ENCODE results near the gene ETFB.

The ETFB gene

DNA sequence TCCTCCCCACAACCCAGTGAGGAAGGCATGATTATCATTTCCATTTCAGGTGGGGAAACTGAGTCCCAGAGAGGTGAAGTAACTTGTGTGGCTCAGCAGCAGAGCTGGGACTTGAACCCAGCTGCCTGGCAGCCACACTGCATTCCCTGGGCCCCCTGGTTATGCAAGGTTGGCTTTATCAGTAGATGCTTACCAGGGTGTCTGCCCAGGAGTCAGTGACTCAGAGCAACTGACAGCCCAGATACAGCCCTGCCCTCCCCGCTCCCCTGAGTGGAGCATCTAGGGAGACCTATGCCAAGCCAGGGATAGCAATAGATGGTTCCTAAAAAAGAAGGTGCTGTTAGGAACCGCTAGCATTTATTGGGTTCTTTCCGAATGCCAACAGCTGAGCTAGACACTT lies 48.8 kb downstream of the ETFB start:
- TF ChIP-seq FOXM1 (IDR thresholded peaks at IDR 0.05; ENCODE audit: borderline replicate concordance, low read depth) (no peak), TCF12 (IDR thresholded peaks at IDR 0.05; ENCODE audit: low read depth) (no peak), NFIC (IDR thresholded peaks at IDR 0.05) (no peak), TAF1 (IDR thresholded peaks at IDR 0.05; ENCODE audit: low read depth) (no peak), CEBPB (IDR thresholded peaks at IDR 0.05) (no peak), YY1 (IDR thresholded peaks at IDR 0.05; ENCODE audit: low read depth) (no peak), ZBTB7A (IDR thresholded peaks at IDR 0.05; ENCODE audit: low read depth) (no peak), CREB1 (IDR thresholded peaks at IDR 0.05; ENCODE audit: low read depth) (no peak), RAD21 (IDR thresholded peaks at IDR 0.05; ENCODE audit: low read depth) (no peak), EGR1 (IDR thresholded peaks at IDR 0.05) (no peak), TEAD4 (IDR thresholded peaks at IDR 0.05) (no peak)
- TF ChIP-seq, protein P1, sequence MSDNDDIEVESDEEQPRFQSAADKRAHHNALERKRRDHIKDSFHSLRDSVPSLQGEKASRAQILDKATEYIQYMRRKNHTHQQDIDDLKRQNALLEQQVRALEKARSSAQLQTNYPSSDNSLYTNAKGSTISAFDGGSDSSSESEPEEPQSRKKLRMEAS (IDR thresholded peaks at IDR 0.05), result no peak
- TF ChIP-seq, protein P2, sequence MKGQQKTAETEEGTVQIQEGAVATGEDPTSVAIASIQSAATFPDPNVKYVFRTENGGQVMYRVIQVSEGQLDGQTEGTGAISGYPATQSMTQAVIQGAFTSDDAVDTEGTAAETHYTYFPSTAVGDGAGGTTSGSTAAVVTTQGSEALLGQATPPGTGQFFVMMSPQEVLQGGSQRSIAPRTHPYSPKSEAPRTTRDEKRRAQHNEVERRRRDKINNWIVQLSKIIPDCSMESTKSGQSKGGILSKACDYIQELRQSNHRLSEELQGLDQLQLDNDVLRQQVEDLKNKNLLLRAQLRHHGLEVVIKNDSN (IDR thresholded peaks at IDR 0.05), result no peak
- TF ChIP-seq, protein P3, sequence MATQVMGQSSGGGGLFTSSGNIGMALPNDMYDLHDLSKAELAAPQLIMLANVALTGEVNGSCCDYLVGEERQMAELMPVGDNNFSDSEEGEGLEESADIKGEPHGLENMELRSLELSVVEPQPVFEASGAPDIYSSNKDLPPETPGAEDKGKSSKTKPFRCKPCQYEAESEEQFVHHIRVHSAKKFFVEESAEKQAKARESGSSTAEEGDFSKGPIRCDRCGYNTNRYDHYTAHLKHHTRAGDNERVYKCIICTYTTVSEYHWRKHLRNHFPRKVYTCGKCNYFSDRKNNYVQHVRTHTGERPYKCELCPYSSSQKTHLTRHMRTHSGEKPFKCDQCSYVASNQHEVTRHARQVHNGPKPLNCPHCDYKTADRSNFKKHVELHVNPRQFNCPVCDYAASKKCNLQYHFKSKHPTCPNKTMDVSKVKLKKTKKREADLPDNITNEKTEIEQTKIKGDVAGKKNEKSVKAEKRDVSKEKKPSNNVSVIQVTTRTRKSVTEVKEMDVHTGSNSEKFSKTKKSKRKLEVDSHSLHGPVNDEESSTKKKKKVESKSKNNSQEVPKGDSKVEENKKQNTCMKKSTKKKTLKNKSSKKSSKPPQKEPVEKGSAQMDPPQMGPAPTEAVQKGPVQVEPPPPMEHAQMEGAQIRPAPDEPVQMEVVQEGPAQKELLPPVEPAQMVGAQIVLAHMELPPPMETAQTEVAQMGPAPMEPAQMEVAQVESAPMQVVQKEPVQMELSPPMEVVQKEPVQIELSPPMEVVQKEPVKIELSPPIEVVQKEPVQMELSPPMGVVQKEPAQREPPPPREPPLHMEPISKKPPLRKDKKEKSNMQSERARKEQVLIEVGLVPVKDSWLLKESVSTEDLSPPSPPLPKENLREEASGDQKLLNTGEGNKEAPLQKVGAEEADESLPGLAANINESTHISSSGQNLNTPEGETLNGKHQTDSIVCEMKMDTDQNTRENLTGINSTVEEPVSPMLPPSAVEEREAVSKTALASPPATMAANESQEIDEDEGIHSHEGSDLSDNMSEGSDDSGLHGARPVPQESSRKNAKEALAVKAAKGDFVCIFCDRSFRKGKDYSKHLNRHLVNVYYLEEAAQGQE (IDR thresholded peaks at IDR 0.05; ENCODE audit: low read depth), result no peak

DNA sequence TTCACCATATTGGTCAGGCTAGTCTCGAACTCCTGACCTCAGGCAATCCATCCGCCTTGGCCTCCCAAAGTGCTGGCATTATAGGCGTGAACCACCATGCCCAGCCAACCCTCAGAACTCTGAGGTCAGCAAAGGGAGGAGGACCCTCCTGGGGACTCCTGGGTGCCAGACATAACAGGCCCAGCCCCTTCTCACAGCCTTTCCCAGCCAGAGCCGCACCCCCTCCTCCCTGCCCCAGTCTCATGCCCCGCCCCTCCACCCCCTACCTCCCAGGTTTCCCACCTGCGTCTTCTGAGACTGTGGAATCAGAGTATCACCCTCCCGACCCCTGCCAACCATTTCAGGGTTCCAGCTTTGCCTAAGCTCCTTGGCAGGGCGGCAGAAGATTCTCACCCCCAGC lies 49.5 kb downstream of the ETFB start:
- TF ChIP-seq EGR1 (IDR thresholded peaks at IDR 0.05) (no peak), TCF12 (IDR thresholded peaks at IDR 0.05; ENCODE audit: low read depth) (no peak), NFIC (IDR thresholded peaks at IDR 0.05) (no peak), TEAD4 (IDR thresholded peaks at IDR 0.05) (no peak), CREB1 (IDR thresholded peaks at IDR 0.05; ENCODE audit: low read depth) (no peak), RAD21 (IDR thresholded peaks at IDR 0.05; ENCODE audit: low read depth) (no peak), YY1 (IDR thresholded peaks at IDR 0.05; ENCODE audit: low read depth) (no peak), TAF1 (IDR thresholded peaks at IDR 0.05; ENCODE audit: low read depth) (no peak), CEBPB (IDR thresholded peaks at IDR 0.05) (no peak), FOXM1 (IDR thresholded peaks at IDR 0.05; ENCODE audit: borderline replicate concordance, low read depth) (no peak), EP300 (IDR thresholded peaks at IDR 0.05; ENCODE audit: borderline replicate concordance) (no peak), ZBTB7A (IDR thresholded peaks at IDR 0.05; ENCODE audit: low read depth) (no peak)
- TF ChIP-seq, protein P3 (IDR thresholded peaks at IDR 0.05; ENCODE audit: low read depth), result no peak
- TF ChIP-seq, protein P1 (IDR thresholded peaks at IDR 0.05), result no peak
- TF ChIP-seq, protein P2 (IDR thresholded peaks at IDR 0.05), result no peak

DNA sequence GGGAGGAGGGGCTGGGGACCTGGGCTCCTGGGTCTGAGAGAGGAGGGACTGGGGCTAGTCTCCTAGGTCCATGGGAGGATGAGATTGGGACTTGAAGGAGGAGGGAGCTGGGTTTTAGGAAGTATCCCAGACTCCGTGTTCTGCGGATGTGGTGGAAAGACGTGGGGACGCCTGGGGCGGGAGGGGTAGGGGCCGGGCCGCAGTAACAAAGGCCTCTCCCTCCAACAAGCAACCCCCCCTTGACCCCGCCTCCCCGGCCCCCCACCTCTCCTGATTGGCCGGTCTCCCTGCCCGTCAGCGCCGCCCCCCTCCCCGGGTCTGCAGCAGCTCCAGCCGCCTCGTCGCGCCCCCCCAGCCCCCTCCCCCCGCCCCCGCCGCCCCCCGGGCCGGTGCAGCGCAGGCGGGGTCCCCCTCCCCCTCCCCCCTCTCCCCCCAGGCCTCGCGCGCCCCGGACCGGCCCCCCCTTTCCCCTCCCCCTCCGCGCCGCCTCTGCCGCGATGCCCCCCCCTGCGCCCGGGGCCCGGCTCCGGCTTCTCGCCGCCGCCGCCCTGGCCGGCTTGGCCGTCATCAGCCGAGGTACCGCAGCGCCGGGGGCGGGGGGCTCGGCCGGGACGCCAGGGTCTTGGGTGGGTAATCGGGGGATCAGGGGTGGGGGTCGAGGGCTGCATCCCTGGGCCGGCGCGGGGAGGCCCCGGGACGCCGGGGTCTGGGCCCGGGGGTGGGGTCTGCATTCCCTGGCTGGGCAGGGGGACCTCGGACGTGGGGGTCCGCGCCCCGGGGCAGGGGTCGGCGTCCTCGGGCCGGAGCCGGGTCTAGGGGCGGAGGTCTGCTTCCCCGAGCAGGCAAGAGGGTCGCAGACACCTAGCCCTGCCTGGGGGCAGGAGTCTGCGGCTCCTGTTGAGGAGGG lies 54.6 kb downstream of the ETFB start, which contains the start of gene IGLON5:
Gene IGLON5, plus strand, starts transcription at position 294 of the 907 bp plus-strand sequence. Its CDS starts 204 bp downstream, at position 498.
- TF ChIP-seq ZBTB7A (IDR thresholded peaks at IDR 0.05; ENCODE audit: low read depth) (no peak), EGR1 (IDR thresholded peaks at IDR 0.05) (no peak), RAD21 (IDR thresholded peaks at IDR 0.05; ENCODE audit: low read depth) (no peak), NFIC (IDR thresholded peaks at IDR 0.05) (no peak), FOXM1 (IDR thresholded peaks at IDR 0.05; ENCODE audit: borderline replicate concordance, low read depth) (no peak), CEBPB (IDR thresholded peaks at IDR 0.05) (no peak), CREB1 (IDR thresholded peaks at IDR 0.05; ENCODE audit: low read depth) (no peak), YY1 (IDR thresholded peaks at IDR 0.05; ENCODE audit: low read depth) (no peak), TEAD4 (IDR thresholded peaks at IDR 0.05) (no peak), TCF12 (IDR thresholded peaks at IDR 0.05; ENCODE audit: low read depth) (no peak)
- TF ChIP-seq, protein P2 (IDR thresholded peaks at IDR 0.05), result no peak
- TF ChIP-seq, protein P3 (IDR thresholded peaks at IDR 0.05; ENCODE audit: low read depth), result no peak
- TF ChIP-seq, protein P1 (IDR thresholded peaks at IDR 0.05), result no peak
